GM19452 (cell line): ENCODE results near the gene DOK6.
"Not testable (repeated sequence)": the region's sequence is repeated elsewhere in the genome, so short reads cannot be mapped to it uniquely, and the experiment has no call there.

Experiments used
- ATAC-seq: cut with Tn5 transposase; IDR thresholded peaks from one replicate; pipeline ENCODE4 v1.9.1; 2021; ENCODE audit not compliant: unreplicated experiment

Gene DOK6

DNA sequence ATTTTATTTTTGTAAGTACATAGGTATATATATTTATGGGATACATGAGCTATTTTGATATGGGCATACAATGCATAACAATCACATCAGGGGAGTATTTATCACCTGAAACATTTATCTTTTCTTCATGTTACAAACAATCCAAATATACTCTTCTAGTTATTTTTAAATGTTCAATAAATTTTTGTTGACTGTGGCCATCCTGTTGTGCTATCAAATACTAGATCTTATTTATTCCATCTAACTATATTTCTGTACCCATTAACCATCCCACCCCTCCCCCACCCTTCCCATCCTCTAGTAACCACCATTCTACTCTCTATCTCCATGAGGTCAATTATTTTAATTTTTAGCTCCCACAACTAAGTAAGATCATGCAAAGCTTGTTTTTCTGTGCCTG lies 390.0 kb downstream of the DOK6 start:
- no peak for ATAC-seq

DNA sequence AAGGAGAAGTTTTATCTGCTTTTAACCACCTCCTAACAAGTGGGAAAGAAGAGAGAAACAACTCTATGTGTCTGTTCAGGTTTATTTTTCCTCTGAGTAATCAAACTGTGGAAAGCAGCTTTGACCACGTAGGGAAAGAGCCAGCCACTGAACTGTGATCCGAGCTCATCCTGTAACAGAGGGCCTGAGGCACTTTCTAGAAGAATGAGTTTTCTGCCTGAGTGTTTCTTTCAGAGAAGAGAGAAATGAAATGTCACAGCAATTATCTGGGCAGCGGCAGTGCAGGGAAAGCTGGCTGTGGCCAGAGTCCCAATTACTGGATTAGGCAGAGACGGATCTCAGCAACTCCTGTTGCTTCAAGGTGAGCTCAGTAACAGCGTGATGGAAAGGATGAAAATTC lies 395.1 kb downstream of the DOK6 start:
- no peak for ATAC-seq

DNA sequence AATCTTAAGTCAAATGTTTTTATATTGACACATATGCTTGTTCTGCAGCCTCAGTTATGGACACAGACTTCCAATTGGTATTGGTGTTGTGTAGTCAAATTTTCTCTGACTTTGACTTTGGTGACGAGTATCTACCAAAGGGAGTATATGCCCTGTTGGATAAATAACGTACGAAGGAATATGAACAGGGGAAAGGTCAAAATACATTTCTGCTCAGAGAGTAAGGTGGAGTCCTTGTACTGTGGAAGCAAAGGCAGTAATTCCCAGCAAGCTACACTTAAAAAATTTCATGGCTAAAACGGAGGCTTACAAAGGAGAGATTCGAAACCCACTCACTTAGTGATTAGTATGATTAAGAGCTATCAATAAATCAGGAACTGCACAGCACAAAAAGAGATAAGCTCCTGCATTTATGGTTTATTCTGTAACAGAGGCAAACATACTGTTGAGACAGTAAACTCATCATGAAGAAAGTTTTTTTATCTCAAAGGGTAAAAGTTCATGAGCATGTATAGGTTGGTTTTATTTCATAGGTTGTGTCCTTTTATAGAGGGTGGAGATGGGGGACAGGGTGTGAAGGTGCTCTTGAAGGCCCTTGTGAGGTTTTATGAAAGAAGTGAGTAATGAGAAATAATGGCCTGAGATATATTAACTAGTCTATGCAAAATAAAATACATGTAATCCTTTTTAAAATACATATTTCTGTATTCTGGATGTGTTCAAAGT lies 404.3 kb downstream of the DOK6 start:
- ATAC-seq = no peak

DNA sequence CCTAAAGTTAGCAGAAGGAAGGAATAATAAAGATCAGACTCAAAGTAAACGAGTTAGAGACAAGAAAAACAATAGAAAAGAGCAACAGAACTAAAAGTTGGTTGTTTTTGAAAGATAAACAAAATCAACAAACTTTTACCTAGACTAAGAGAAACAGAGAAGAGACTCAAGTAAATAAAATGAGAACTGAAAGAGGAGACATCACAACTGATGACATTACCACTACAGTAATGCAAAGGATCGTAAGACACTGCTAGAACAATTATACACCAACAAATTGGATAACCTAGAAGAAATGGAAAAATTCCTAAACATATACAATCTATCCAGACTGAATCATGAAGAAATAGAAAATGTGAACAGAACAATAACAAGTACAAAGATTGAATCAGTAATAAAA lies 407.7 kb downstream of the DOK6 start:
- no peak for ATAC-seq

DNA sequence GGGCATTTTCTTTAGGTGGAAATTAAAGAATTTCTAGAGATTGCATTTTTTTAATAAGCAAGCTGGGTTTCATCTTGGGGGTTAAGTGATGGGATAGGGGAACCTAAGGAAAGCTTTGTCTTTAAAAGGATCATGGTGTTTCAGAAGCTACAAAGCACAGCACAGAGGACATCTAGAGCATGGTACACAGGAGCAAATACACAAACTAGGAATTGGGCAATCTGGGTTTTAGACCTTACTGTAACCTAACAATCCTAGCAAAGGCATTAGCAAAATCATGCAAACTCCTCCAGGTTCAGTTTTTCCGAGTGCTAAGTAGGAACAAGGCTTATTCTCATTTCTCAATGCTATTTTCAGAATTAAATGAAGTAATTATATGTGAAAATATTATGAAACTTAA lies 412.9 kb downstream of the DOK6 start:
- ATAC-seq = no peak

DNA sequence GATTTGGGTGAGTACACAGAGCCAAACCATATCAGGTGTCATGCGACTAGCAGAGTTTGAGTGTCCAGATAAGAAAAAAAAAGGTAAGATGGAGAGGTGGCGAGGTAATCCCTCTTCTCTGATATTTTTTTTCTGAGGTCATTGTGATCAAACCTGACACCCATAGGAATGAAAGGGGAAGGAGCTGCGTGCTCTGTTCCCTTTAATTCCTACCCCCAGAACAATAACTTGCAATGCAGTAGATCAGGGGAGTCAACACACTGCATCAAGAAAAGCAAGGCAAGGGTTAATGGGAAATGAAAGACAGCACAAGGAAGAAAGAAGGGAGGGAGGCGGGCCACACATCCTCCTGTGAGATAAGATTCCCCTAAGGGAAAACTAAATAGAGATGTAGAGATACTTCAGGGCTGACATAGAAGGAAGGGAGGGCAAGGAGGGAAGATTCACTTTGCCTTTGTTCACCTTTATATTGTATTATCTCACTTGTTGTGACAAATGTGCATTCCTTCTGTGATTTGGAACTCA lies 414.2 kb downstream of the DOK6 start:
- ATAC-seq = no peak

DNA sequence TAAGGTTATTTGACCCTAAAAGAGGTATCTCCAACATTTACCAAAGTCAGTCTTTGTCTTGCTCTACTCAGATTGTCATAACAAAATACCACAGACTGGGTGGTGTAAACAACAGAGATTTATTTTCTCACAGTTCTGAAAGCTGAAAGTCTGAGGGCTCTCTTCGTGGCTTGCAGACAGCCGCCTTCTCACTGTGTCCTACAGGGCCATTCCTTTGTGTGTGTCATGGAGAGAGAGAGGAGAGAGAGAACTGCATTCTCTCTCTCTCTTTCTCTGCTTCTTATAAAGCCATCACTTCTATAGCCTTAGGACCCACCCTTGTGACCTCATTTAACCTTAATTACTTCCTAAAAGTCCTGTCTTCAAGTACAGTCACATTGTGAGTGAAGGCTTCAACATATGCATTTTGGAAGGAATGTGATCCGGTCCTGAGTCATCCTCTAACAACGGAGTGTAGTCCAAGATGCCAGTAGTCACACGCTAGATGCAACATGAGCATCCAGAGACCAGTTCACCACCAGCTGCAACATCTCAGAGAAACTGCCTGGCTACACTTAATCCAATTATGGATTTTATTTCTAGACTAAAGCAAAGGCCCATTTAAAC lies 416.8 kb downstream of the DOK6 start:
- no peak for ATAC-seq

DNA sequence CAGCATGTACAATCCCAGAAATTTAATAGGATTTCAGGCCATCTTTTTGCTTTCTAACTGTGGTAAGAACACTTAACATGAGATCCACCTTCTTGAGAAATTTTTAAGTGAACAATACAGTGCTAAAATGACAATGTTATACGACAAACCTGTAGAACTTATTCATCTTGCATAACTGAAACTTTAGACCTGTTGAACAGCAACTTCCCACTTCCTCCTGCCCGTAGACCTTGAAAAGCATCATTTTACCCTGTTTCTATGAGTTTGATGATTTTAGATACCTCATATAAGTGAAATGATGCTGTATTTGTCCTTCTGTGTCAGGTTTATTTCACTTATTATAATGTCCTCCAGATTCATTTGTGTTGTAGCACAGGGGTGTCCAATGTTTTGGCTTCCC lies 418.8 kb downstream of the DOK6 start:
- no peak for ATAC-seq

DNA sequence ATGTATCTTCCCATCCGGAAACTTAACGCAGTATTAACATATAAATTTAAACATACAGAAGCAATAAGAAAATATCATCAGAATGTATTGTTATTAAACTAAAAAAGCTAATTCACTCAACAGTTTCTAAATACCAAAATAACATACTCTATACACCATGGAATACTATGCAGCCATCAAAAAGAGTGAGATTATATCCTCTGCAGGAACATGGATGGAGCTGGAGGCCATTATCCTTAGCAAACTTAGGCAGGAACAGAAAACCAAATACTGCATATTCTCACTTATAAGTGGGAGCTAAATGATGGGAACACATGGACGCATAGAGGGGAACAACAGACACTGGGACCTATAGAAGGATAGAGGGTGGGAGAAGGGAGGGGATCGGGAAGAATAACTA lies 419.9 kb downstream of the DOK6 start:
- no peak for ATAC-seq

DNA sequence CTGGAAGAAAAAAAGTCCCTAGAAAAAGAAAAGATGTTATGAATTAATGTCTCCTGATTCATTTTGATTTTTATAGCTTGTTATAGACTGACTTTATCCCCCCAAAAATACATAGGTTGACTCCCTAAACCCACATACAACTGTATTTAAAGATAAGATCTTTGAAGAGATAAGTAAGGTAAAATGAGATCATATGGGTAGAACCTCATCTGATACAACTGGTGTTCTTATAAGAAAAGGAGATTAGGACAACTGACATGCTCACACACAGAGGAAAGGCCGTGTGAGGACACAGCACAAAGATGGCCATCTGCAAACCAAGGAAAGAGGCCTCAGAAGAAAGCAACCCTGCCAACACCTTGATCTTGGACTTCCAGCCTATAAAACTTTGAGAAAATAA lies 429.5 kb downstream of the DOK6 start:
- no peak for ATAC-seq

DNA sequence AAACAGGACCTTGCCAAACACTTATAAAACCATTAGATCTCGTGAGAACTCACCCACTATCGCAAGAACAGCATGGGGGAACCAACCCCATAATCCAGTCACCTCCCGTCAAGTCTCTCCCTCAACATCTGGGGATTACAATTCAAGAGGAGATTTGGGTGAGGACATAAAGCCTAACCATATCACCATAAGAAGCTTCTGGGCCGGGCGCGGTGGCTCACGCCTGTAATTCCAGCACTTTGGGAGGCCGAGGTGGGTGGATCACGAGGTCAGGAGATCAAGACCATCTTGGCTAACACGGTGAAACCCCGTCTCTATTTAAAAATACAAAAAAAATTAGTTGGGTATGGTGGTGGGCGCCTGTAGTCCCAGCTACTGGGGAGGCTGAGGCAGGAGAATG lies 434.3 kb downstream of the DOK6 start:
- ATAC-seq = not testable (repeated sequence)

DNA sequence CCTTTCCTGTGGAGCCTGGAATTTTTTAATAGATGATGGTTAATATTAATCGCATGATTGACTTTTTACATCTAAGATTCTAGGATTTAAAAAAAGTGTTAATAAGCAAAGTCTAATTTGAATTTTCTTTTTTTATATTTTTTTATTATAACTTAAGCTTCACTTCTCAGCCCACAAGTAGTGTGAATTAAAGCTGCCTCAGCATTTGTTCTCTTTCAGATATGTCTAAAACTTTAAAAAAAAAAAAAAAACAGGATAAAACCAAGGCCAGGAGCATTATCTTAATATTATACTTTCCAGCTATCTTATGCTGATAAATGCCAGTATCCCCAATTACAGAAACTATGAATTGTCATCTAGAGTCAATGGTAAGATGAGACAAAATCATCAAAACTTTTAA lies 437.3 kb downstream of the DOK6 start:
- no peak for ATAC-seq

DNA sequence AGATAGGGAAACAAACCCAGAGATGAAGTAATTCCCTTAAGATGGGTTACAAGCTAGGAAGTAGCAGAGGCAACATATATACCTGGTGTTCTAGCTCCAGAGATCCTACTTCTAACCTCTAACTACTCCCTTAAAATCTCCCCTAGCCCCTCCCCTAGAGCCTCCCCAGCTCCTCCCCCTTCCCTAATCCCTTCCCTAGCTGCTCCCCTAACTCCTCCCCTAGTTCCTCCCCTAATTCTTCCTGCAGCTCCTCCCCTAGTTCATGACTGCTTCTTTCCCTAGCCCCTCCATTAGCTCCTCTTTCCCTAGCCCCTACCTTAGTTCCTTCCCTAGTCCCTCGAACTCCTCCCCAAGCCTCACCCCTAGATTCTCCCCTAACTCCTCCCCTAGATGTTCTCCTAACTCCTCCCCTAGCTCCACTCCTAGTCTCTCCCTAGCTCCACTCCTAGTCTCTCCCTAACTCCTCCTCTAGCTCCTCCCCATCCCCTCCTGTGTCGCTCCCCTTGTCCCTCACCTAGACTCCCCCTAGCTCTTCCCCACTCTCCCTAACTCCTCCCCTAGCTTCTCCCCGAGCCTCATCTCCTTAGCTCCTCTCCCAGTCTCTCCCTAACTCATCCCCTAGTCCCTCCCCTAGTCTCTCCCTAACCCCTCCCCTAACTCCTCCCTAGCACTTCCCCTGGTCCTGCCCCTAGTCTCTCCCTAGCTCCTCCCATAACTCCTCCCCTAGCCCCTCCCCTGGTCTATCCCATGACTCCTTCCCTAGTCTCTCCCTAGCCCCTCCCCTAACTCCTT lies 438.1 kb downstream of the DOK6 start:
- no peak for ATAC-seq

DNA sequence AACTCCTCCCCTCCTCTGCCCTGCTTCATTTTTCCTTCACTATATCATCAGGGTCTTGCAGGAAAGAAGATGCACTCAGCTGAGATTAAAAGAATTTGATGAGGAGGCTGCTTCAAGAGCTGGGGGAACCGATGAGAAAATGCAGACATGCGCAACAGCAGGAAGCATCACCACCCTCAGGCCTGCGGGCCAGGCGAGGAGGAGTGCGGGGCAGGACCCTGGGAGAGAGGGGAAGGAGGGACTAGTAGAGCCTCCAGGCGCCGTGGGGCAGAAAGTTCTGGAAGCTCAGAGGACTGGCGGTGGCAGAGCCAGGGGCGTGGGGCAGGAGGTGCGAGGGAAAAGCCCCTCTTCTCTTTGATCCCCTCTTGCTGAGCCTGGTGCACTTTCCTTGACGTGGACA lies 438.8 kb downstream of the DOK6 start:
- no peak for ATAC-seq

DNA sequence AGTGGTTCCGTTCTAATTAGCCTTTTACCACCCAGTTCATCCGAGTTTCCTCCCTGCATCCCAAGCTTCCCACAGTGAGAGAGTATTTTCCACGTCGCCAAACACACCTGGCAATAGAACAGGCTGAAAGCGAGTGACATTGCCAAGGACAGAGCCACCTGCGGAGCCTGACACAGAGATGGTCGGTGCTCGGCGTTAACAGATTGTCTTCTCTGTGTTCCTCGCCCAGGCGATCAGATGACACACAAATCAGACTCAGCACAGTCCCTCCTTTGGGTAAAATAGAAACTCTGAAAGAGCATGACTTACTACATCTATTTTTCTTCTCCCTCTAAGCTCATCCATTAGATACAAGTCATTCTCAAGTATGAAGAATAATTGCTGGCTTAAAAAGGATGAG lies 439.3 kb downstream of the DOK6 start:
- ATAC-seq = no peak

DNA sequence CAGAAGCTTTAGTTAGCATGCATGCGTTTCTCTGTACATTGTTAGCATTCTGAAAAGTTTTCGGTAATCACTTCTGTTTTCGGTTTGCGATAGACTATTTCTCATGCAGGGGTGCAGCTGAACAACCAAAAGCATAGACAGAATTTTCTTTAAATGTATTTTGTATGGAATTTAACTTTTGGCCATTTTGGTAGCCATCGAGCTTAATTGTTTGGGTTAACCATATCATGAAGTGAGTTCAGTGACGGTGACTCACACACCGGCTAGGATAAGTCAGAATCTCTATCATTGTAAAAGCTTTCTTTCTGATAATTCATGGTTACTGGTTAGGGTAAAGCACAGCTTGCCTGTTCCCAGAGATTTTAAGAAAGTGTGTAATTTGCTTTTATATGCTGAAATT lies 439.8 kb downstream of the DOK6 start:
- no peak for ATAC-seq

DNA sequence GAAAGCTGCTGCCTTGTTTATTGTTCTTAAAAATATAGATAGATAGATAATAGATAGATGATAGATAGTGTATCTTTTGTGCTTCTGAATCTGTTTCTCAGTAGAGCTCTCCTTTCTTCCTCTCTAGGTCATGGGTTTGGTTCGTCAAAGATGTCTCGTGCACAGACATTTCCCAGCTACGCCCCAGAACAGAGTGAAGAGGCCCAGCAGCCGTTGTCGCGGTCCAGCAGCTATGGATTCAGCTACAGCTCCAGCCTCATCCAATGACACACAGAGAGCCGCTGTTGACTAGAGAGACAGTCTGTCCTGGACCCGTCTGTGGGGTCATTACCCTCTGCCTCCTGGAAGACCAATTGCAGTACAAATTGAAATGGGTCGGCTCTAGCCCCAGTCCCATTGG lies 440.4 kb downstream of the DOK6 start:
- no peak for ATAC-seq

DNA sequence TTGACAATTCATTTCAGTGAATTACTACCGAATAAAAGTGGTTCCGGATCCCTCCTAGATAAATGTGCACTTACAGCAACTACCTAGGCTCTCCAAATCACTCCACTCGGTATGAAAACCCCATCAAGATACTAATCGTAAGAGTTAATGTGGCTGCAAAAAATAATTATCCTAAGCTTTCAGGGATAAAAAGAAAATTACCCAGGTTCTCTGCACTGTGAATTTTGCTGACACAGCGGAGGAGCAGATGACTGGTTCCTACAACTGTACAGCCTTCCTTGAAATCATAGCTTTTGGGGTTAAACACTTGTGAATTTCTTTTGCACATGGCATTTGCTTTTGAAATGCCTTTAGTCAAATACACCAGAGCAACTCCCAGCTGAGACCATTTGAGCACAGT lies 442.3 kb downstream of the DOK6 start:
- no peak for ATAC-seq

DNA sequence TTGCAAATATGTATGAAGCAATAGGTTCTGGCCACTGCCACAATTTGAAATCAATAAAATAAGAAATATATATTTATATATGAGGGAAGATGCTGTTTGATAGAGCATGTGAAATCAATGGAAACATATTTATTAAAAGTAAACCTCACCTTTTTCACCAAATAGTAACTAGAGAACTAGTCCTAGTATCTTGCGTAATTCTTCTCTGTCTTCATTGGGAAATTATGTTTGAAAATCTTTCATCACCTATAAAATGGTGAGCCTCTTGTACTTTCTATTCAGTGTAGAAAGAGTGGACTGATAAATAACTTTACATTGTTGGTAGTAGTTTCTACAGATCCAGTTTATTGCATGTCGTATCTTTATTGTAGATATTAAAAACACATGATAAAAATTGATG lies 444.0 kb downstream of the DOK6 start:
- ATAC-seq = no peak

DNA sequence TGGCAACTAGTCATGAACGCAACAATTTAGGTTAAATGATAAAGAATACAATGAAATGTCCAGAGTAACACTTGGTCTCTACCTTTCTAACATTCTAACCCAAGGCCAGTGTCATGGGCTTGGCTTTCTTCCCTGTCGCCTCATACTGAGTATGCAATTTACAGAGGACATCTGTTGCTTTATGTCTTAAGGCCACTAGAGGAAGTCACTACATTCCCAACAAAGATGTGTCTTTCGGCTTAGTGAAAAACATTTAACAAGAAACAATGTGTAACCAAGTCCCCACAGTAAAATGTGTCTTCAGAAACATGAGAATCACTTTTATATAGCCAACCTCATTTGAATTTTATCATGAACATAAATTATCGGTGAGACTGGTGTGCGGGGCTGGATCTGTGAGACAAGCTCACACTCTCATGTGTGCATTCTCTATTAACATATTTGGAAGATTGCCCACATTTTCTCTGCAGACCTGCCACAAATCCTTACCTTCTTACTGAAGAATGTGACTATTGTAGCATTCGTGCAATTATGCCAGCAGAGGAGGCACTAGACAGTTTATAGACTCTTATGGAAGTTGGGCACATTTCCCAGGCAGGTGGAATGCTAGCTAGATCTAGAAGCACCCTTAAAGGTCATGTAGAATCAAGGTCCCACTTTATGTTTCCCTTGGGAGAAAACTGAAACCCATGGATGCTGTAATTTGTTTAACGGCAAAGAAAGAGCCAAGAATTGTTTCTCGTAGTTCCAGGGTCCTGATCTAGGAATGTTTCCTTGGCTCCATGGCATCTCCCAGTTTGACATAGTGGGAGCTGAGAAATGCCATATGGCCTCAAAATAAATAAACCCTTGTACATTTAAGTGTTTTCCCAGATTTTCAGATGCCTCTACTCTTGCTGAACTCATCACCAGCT lies 445.2 kb downstream of the DOK6 start:
- no peak for ATAC-seq

DNA sequence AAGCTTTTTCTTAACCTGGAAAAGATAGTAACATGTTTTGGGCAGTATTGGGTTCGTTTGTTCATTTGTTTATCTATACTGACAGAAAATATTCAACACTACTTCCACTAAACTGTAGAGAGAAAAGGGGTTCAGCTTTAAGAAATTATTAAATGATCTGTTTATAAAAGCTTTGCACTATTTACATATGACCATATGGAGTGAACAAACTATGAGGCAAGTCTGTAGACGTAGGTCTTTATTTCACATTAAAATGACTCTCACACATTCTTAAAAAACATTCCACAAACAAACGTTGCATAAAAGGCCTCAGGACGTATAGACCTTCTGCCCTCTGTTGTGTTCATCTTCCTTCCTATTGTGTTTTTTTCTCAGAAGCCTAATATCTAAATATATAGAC lies 452.4 kb downstream of the DOK6 start:
- no peak for ATAC-seq
